HL-60/S4 (cell line): Measurements from ENCODE around the gene CREM.

Experiments used
- in situ Hi-C: fragments of 300-500 bp; cut with MboI; formaldehyde crosslinking; loops from 2 replicates; pipeline ENCODE4 v1.14.3; 2022; ENCODE audit warnings: low sequenced_read_pairs

The CREM gene

GRCh38 chr10:35133586-35133985 lies 6.9 kb downstream of the CREM start:
- in situ Hi-C loops = no loop called here

GRCh38 chr10:35135861-35136260 lies 9.2 kb downstream of the CREM start:
- in situ Hi-C loops = no loop called here

- in situ Hi-C loops = no loop called here
These were observed 9.7 kb downstream of the CREM start for GRCh38 chr10:35136263-35136815.

GRCh38 chr10:35140126-35140525 lies 13.5 kb downstream of the CREM start:
- in situ Hi-C loops = no loop called here

- in situ Hi-C loops = no loop called here
These were observed 14.1 kb downstream of the CREM start for GRCh38 chr10:35140727-35141126.

- in situ Hi-C loops = no loop called here
These were observed 23.7 kb downstream of the CREM start for GRCh38 chr10:35150308-35150707.

- in situ Hi-C loops = no loop called here
These were observed 26.3 kb downstream of the CREM start for GRCh38 chr10:35152992-35153391.

GRCh38 chr10:35153716-35154115 lies 27.1 kb downstream of the CREM start:
- in situ Hi-C loops = no loop called here

- in situ Hi-C loops = no loop called here
These were observed 34.1 kb downstream of the CREM start for GRCh38 chr10:35160743-35161142.

- in situ Hi-C loops = no loop called here
These were observed 35.3 kb downstream of the CREM start for GRCh38 chr10:35161906-35162305.

GRCh38 chr10:35165136-35165535 lies 38.5 kb downstream of the CREM start:
- in situ Hi-C loops = no loop called here

GRCh38 chr10:35165811-35166210 lies 39.2 kb downstream of the CREM start:
- in situ Hi-C loops = no loop called here

- in situ Hi-C loops = no loop called here
These were observed 40.0 kb downstream of the CREM start for GRCh38 chr10:35166607-35167006.

GRCh38 chr10:35167342-35167741 lies 40.7 kb downstream of the CREM start:
- in situ Hi-C loops = no loop called here

- in situ Hi-C loops = no loop called here
These were observed 45.5 kb downstream of the CREM start for GRCh38 chr10:35172146-35172545.

- in situ Hi-C loops = no loop called here
These were observed 45.9 kb downstream of the CREM start for GRCh38 chr10:35172574-35172973.

GRCh38 chr10:35178331-35178730 lies 51.7 kb downstream of the CREM start:
- in situ Hi-C loops = no loop called here

GRCh38 chr10:35182631-35183510 lies 56.2 kb downstream of the CREM start:
- in situ Hi-C loops = no loop called here

- in situ Hi-C loops = no loop called here
These were observed 58.0 kb downstream of the CREM start for GRCh38 chr10:35184527-35185171.

GRCh38 chr10:35185260-35186034 lies 58.8 kb downstream of the CREM start:
- in situ Hi-C loops = no loop called here

- in situ Hi-C loops = no loop called here
These were observed 62.3 kb downstream of the CREM start for GRCh38 chr10:35188954-35189353.
